GM12874 (cell line): ENCODE measurements around the gene MIA2.

Experiments
- TF ChIP-seq, protein P1 (sequence below): IDR thresholded peaks from 2 replicates; pipeline ENCODE4 v1.5.1; 2011; ENCODE audit warnings: low read depth, mild to moderate bottlenecking, control low read depth, low read length, moderate library complexity; ENCODE audit not compliant: insufficient read depth

MIA2 gene, protein sequence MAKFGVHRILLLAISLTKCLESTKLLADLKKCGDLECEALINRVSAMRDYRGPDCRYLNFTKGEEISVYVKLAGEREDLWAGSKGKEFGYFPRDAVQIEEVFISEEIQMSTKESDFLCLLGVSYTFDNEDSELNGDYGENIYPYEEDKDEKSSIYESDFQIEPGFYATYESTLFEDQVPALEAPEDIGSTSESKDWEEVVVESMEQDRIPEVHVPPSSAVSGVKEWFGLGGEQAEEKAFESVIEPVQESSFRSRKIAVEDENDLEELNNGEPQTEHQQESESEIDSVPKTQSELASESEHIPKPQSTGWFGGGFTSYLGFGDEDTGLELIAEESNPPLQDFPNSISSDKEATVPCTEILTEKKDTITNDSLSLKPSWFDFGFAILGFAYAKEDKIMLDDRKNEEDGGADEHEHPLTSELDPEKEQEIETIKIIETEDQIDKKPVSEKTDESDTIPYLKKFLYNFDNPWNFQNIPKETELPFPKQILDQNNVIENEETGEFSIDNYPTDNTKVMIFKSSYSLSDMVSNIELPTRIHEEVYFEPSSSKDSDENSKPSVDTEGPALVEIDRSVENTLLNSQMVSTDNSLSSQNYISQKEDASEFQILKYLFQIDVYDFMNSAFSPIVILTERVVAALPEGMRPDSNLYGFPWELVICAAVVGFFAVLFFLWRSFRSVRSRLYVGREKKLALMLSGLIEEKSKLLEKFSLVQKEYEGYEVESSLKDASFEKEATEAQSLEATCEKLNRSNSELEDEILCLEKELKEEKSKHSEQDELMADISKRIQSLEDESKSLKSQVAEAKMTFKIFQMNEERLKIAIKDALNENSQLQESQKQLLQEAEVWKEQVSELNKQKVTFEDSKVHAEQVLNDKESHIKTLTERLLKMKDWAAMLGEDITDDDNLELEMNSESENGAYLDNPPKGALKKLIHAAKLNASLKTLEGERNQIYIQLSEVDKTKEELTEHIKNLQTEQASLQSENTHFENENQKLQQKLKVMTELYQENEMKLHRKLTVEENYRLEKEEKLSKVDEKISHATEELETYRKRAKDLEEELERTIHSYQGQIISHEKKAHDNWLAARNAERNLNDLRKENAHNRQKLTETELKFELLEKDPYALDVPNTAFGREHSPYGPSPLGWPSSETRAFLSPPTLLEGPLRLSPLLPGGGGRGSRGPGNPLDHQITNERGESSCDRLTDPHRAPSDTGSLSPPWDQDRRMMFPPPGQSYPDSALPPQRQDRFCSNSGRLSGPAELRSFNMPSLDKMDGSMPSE (N-terminal part only)

GRCh38 chr14:39233680-39234326 is at the start of gene MIA2:
MIA2 (plus strand) TSS chr14:39233915; CDS start chr14:39234115, 200 bp downstream.
- TF ChIP-seq, protein P1, sequence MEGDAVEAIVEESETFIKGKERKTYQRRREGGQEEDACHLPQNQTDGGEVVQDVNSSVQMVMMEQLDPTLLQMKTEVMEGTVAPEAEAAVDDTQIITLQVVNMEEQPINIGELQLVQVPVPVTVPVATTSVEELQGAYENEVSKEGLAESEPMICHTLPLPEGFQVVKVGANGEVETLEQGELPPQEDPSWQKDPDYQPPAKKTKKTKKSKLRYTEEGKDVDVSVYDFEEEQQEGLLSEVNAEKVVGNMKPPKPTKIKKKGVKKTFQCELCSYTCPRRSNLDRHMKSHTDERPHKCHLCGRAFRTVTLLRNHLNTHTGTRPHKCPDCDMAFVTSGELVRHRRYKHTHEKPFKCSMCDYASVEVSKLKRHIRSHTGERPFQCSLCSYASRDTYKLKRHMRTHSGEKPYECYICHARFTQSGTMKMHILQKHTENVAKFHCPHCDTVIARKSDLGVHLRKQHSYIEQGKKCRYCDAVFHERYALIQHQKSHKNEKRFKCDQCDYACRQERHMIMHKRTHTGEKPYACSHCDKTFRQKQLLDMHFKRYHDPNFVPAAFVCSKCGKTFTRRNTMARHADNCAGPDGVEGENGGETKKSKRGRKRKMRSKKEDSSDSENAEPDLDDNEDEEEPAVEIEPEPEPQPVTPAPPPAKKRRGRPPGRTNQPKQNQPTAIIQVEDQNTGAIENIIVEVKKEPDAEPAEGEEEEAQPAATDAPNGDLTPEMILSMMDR, result no peak

DNA sequence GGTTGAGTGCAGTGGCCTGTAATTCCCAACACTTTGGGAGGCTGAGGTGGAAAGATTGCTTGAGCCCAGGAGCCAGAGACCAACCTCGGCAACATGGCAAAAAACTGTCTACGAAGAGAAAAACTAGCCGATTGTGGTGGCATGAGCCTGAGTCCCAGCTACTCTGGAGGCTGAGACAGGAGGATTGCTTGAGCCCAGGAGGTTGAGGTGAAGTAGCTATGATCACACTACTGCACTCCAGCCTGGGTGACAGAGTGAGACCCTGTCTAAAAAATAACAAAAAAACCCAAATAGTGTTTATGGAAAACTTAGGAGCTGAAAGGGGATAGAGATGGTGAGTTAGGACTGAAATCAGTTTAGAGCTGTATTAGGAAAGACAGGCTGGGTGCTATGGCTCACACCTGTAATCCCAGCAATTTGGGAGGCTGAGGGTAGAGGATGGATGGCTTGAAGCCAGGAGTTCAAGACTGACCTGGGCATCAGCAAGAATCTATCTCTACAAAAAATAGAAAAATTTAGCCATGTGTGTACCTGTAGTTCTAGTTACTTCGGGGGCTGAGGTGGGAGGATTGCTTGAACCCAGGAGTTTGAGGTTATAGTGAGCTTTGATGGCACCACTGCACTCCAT is 49.0 kb upstream of the MIA2 start:
- TF ChIP-seq, protein P1, result no peak

- TF ChIP-seq, protein P1, result no peak
Measured at GRCh38 chr14:39185256-39186049, 48.3 kb upstream of the MIA2 start.

DNA sequence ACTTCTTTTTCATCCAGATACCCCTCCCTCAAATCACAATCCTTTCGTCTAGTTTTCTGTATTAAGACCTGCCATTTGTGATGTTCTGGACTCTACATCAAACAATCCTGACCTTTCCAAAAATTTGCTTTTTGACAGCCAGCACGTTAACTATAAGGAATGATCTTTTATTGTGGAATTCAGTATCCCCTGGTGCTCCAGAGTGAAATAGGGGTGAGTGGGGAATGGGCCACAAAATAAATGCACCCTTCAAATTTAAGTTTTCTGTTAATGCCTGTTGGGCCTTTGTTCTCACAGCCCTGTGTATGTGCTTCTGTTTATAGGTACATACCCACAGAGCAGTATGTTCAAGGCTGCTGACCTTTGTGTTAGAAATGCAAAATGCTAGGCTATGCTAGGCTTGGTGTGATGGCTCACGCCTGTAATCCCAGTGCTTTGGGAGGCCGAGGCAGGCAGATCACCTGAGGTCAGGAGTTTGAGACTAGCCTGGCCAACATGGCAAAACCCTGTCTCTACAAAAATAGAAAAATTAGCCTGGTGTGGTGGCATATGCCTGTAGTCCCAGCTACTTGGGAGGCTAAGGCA is 46.7 kb upstream of the MIA2 start:
- TF ChIP-seq, protein P1, result no peak

DNA sequence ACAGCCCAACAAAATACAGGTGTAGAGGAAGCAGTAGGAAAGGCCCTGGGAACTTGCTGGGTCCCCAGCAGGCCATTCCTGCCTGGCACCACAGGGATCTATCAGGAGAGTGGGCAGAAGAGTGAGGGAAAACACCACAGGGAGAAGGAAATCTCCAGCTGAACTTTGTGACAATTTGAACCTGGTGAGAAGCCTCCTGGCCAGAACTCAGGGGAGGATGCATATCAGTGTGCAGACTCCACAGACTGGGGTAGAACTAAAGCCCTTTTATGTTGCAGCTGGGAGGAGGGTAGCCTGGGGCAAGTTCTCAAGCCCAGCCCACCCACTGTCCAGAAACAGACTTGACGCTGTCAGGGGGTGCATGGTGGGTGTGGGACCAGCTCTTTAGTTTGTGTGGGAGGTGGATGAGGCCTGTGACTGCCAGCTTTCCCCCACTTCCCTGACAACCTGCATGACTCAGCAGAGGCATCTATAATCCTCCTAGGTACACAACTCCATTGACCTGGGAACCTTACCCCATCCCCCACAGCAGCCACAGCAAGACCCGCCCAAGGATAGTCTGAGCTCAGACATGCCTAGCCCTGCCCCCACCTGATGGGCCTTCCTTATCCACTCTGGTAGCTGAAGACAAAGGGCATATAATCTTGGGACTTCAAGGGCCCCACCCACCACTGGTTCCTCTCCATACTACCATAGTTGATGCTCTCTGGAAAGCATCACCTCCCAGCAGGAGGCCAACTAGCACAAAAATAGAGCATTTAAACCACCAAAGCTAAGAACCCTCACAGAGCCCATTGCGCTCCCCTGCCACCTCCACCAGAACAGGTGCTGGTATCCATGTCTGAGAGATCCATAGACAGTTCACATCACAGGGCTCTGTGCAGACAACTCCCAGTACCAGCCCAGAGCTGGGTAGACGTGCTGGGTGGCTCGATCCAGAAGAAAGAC is 29.8 kb upstream of the MIA2 start:
- TF ChIP-seq, protein P1, result no peak
